ENCODE measurements around the gene CBY2. TPM values are rescaled to one million over a fixed set of nuclear protein-coding genes. Genes with fewer than 3 reads are reported as not detected.

Gene CBY2
- total RNA-seq, 1 experiment from 2014 or later: not detected

GRCh38 chr13:45713106-45713690, 11.1 kb downstream of the CBY2 start:
- Histone ChIP-seq H3K9me3 (replicated peaks) (no peaks in the 10 kb centered on the region), H3K4me3 (no peak overlapping the region), H3K27ac (no peak overlapping the region), H3K4me1 (replicated peaks) (no peaks in the 10 kb centered on the region), H3K27me3 (replicated peaks) (no peaks in the 10 kb centered on the region), H3K36me3 (no peaks in the 10 kb centered on the region)
- DNase-seq (ENCODE audit: low read depth in 1 of 2, low spot score in 2 of 2): no peak

GRCh38 chr13:45713721-45714120, 11.6 kb downstream of the CBY2 start:
- Histone ChIP-seq H3K36me3 (no peaks in the 10 kb centered on the region), H3K4me3 (no peak overlapping the region), H3K9me3 (replicated peaks) (no peaks in the 10 kb centered on the region), H3K4me1 (replicated peaks) (no peaks in the 10 kb centered on the region), H3K27ac (no peak overlapping the region), H3K27me3 (replicated peaks) (no peaks in the 10 kb centered on the region)
- DNase-seq (ENCODE audit: low read depth in 1 of 2, low spot score in 2 of 2): no peak

GRCh38 chr13:45714170-45714569, 12.1 kb downstream of the CBY2 start:
- Histone ChIP-seq H3K36me3 (no peaks in the 10 kb centered on the region), H3K4me1 (replicated peaks) (no peaks in the 10 kb centered on the region), H3K27ac (no peak overlapping the region), H3K9me3 (replicated peaks) (no peaks in the 10 kb centered on the region), H3K27me3 (replicated peaks) (no peaks in the 10 kb centered on the region), H3K4me3 (no peak overlapping the region)
- DNase-seq (ENCODE audit: low read depth in 1 of 2, low spot score in 2 of 2): no peak

- H3K9me3 ChIP-seq (replicated peaks): no peaks in the 10 kb centered on the region
- H3K27ac ChIP-seq: no peak overlapping the region
- no peak for DNase-seq (ENCODE audit: low read depth in 1 of 2, low spot score in 2 of 2)
- no peak overlapping the region for H3K4me3 ChIP-seq
- no peaks in the 10 kb centered on the region for H3K36me3 ChIP-seq
- no peaks in the 10 kb centered on the region for H3K27me3 ChIP-seq (replicated peaks)
- no peaks in the 10 kb centered on the region for H3K4me1 ChIP-seq (replicated peaks)
Observed at GRCh38 chr13:45715351-45715750, 13.2 kb downstream of the CBY2 start.

DNA sequence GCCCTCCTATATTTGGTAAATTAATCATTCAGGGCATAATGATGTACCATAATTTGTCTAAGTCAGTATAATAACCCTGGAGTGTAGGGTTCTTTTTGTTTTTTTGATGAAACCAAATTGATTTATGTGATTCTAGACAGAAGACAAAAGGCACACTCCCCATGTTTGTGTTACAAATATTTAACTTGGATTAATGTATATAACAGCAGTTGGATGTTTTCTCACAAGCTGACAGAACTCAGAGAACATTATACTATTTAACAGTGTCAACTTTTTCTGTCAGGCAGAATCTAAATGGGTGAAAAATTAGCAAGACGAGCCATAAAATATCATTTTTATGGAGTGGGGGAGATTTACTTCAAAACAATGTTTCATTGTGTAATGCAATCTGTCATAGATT, 15.2 kb downstream of the CBY2 start:
- H3K9me3 ChIP-seq (replicated peaks): no peaks in the 10 kb centered on the region
- H3K27me3 ChIP-seq (replicated peaks): no peaks in the 10 kb centered on the region
- no peak overlapping the region for H3K27ac ChIP-seq
- no peaks in the 10 kb centered on the region for H3K4me1 ChIP-seq (replicated peaks)
- H3K36me3 ChIP-seq: no peaks in the 10 kb centered on the region
- DNase-seq (ENCODE audit: low read depth in 1 of 2, low spot score in 2 of 2): no peak
- H3K4me3 ChIP-seq: no peak overlapping the region

- Histone ChIP-seq H3K4me1 (replicated peaks) (no peaks in the 10 kb centered on the region), H3K36me3 (no peaks in the 10 kb centered on the region), H3K4me3 (no peak overlapping the region), H3K27me3 (replicated peaks) (no peaks in the 10 kb centered on the region), H3K27ac (no peak overlapping the region), H3K9me3 (replicated peaks) (no peaks in the 10 kb centered on the region)
- DNase-seq (ENCODE audit: low read depth in 1 of 2, low spot score in 2 of 2): no peak
Observed at GRCh38 chr13:45718063-45718462, 15.9 kb downstream of the CBY2 start.

DNA sequence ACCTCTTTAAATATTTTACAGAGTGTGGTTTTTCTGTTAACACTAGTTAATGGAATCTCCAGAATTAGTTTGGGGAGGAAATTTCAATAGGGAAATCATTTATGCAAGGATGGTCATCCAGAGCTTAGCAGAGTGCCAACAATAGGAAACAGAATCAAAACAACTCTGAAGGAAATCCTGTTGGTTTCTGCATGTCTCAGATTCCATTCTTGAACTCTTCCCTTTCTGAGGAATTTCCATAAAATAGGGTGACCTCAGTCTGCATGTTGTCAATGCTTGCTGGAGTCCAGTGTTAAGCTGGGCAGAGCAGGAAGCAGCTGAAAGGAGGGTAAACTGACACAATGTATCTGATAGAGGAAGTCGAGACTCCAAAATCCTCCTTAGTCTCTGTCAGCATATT, 16.9 kb downstream of the CBY2 start:
- Histone ChIP-seq H3K27me3 (replicated peaks) (no peaks in the 10 kb centered on the region), H3K4me1 (replicated peaks) (no peaks in the 10 kb centered on the region), H3K36me3 (no peaks in the 10 kb centered on the region), H3K27ac (no peak overlapping the region), H3K4me3 (no peak overlapping the region), H3K9me3 (replicated peaks) (no peaks in the 10 kb centered on the region)
- DNase-seq (ENCODE audit: low read depth in 1 of 2, low spot score in 2 of 2): peak in 1 of 2 experiments; percentile 11

DNA sequence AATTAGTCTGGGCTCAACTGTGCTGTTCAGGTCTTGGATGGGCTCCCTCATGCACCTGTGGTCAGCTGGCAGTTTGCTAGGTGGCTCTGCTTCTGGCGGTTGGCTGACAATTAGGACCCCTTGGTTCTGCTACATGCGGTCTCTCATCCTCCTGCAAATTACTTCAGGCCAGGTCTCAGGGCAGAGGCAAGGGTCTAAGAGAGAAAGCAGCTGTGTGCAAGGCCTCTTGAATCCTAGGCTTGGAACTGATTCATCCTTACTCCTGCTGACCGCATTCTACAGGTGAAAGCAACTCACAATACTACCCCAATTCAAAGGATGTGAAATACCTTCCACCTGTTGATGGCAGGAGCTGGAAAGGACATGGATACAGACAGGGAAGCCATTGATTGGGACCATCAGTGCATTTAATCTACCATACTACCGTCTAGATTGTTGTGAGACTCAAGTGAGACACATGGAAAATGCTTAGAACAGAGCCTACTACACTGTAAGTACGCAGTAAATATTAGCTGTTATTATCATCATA, 19.1 kb downstream of the CBY2 start:
- Histone ChIP-seq H3K27ac (no peak overlapping the region), H3K27me3 (replicated peaks) (peaks cover 7% of the 10 kb centered on the region; the same call in 1 of the 2 replicates), H3K4me3 (no peak overlapping the region), H3K4me1 (replicated peaks) (no peaks in the 10 kb centered on the region), H3K9me3 (replicated peaks) (no peaks in the 10 kb centered on the region), H3K36me3 (no peaks in the 10 kb centered on the region)
- no peak for DNase-seq (ENCODE audit: low read depth in 1 of 2, low spot score in 2 of 2)

- H3K27me3 ChIP-seq (replicated peaks): peaks cover 7% of the 10 kb centered on the region; the same call in 1 of the 2 replicates
- no peak overlapping the region for H3K4me3 ChIP-seq
- H3K27ac ChIP-seq: no peak overlapping the region
- no peaks in the 10 kb centered on the region for H3K36me3 ChIP-seq
- no peaks in the 10 kb centered on the region for H3K9me3 ChIP-seq (replicated peaks)
- no peaks in the 10 kb centered on the region for H3K4me1 ChIP-seq (replicated peaks)
- DNase-seq (ENCODE audit: low read depth in 1 of 2, low spot score in 2 of 2): no peak
Observed at GRCh38 chr13:45723798-45724197, 21.7 kb downstream of the CBY2 start.

DNA sequence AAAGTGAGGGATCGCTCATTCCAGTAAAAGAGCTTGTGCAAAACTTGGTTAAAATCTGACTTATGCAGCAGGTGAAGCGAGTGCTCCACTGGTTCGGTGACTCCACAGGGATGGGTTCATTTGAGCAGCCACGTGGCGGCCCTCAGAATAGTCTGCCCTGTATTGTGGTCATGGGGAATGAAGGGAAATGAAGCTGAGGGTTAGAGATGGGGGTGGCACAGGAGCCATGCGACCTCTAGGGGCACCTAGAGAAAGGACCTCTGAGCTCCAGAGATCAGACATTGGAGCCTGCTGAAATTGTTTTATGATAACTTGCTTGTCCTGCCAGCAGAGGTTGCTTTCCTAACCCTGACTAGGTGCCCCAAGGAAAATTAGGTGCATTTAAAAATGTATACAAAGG, 26.6 kb downstream of the CBY2 start:
- Histone ChIP-seq H3K9me3 (replicated peaks) (no peaks in the 10 kb centered on the region), H3K27me3 (replicated peaks) (peaks cover 7% of the 10 kb centered on the region; the same call in 1 of the 2 replicates), H3K36me3 (no peaks in the 10 kb centered on the region), H3K4me1 (replicated peaks) (no peaks in the 10 kb centered on the region), H3K4me3 (no peak overlapping the region), H3K27ac (no peak overlapping the region)
- no peak for DNase-seq (ENCODE audit: low read depth in 1 of 2, low spot score in 2 of 2)

DNA sequence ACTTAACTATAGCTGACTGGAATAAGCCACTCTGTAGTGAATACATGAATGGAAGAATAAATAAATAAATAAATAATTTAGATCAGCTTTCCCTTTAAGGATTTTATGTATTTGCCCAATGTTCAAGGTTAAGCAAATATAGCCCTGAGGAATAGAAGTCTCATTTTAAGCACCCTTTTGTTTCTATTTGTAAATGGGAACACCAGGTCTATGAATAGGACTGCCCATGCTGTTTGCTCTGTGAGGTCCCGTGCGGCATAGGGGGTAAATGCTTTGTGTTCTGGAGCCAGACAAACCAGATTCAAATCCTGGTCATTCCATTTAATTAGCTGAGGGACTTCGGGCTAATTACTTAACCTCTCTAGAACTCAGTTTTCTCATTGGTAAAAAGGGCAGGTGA, 29.3 kb downstream of the CBY2 start:
- Histone ChIP-seq H3K36me3 (no peaks in the 10 kb centered on the region), H3K9me3 (replicated peaks) (no peaks in the 10 kb centered on the region), H3K4me3 (no peak overlapping the region), H3K27me3 (replicated peaks) (no peaks in the 10 kb centered on the region), H3K27ac (no peak overlapping the region), H3K4me1 (replicated peaks) (no peaks in the 10 kb centered on the region)
- DNase-seq (ENCODE audit: low read depth in 1 of 2, low spot score in 2 of 2): no peak

DNA sequence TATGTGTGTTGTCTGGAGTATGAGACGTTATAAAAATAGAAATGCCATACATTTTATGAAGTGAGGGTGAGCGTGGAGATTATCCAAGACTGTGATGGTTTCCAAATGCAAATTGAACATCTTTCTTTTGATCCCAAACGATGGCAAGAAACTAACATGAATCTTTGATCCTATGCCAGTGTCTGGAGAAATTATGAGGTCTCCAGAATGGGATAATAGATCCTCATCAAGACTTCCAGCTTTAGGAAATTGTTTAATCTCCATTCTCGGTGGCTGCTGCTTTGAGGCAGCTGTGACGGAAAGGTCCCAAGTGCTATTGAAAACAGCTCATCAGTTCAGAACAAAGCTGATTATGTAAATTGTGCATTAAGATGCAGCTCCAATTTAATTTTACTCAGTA, 30.8 kb downstream of the CBY2 start:
- Histone ChIP-seq H3K4me3 (no peak overlapping the region), H3K27ac (no peak overlapping the region), H3K27me3 (replicated peaks) (no peaks in the 10 kb centered on the region), H3K4me1 (replicated peaks) (no peaks in the 10 kb centered on the region), H3K36me3 (no peaks in the 10 kb centered on the region), H3K9me3 (replicated peaks) (no peaks in the 10 kb centered on the region)
- no peak for DNase-seq (ENCODE audit: low read depth in 1 of 2, low spot score in 2 of 2)

DNA sequence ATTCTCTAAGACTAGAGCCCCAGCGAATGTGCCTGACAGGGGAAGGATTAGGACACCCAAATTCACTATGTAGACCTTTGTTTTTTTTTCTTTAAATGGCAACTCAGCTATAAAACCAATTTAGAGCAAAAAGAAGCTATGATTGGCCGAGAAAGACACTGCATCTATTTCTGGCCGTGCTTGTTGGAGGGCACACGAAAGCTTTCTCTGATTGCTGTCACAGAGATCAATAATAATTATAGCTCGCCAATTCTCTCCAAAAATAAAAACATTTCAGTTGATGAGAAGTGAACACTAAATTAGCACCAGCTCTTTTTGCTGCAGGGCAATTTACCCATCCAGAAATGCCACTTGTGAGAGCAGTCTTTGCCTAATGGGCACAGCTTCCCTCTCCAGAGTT, 31.2 kb downstream of the CBY2 start:
- Histone ChIP-seq H3K27ac (no peak overlapping the region), H3K4me1 (replicated peaks) (no peaks in the 10 kb centered on the region), H3K4me3 (no peak overlapping the region), H3K27me3 (replicated peaks) (no peaks in the 10 kb centered on the region), H3K36me3 (no peaks in the 10 kb centered on the region), H3K9me3 (replicated peaks) (no peaks in the 10 kb centered on the region)
- DNase-seq (ENCODE audit: low read depth in 1 of 2, low spot score in 2 of 2): no peak

DNA sequence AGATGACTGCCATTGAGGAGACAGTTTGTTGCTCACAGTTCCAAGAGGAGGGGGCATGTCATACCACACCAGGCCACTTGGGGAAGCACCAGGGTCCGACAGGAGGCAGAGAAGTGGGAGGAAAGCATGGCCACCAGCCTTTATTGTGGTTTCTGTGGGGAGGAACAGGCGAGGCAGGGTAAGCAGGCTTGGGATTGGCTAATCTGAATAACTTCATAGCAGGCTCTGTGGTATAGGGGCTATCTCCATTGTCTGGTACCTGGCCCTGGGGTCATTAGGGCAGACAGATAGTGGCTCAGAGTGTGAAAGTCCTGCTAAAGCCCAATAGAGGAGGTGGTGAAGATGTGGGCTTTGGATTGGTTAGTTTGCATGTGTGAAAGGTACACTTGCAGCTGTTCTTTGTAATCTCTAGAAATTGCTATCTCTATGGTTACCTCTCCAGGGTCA, 35.5 kb downstream of the CBY2 start:
- no peak for DNase-seq (ENCODE audit: low read depth in 1 of 2, low spot score in 2 of 2)
- Histone ChIP-seq H3K4me1 (replicated peaks) (no peaks in the 10 kb centered on the region), H3K36me3 (no peaks in the 10 kb centered on the region), H3K27ac (no peak overlapping the region), H3K9me3 (replicated peaks) (no peaks in the 10 kb centered on the region), H3K27me3 (replicated peaks) (no peaks in the 10 kb centered on the region), H3K4me3 (no peak overlapping the region)

DNA sequence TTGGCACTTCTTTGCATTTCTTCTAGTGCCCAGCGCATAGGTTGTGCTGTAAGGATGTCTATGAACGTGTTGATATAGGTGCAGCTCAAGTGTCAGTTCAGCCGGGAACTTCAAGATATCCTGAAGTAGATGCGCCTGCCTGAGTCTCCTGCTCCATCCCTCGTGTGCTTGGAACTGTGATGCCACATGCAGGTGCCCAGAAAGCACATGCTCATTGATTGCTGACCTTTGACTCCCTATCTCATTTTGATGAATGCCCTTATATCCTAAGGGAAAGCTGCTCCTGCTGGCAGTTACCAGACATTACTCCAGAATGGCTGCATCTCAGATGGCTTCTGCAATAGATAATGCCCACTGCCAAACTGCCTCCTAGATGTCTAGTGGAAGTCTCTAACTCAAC, 40.9 kb downstream of the CBY2 start:
- no peak for DNase-seq (ENCODE audit: low read depth in 1 of 2, low spot score in 2 of 2)
- no peaks in the 10 kb centered on the region for H3K4me1 ChIP-seq (replicated peaks)
- H3K9me3 ChIP-seq (replicated peaks): no peaks in the 10 kb centered on the region
- H3K27ac ChIP-seq: no peak overlapping the region
- H3K4me3 ChIP-seq: no peak overlapping the region
- no peaks in the 10 kb centered on the region for H3K36me3 ChIP-seq
- H3K27me3 ChIP-seq (replicated peaks): no peaks in the 10 kb centered on the region

Data from SJSA1 (cell line).